ENCODE data around the gene FRG2.
"Not testable (repeated sequence)": the region's sequence is repeated elsewhere in the genome, so short reads cannot be mapped to it uniquely, and the experiment has no call there.

The FRG2 gene

DNA sequence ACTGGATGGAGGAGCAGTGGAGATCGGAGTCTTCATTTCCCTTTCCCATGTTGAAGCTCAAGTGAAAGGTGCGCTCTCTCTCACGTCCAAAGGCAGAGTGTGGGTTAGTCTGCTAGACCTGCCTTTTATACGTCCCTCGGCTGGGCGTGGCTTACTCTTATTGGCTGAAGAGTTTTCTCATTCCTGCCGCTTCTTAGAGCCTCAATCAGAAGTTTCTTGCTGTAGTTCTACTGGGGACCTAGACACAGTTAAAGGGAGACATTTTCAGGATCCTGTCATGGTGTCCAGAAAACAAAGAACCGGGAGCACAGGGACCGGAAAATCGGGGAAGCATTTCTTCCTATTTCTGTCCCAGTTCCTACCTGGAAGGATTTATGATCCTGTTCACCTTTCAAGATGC, at the start of gene FRG2:
FRG2 (minus strand) TSS at position 101 of the 400 bp plus-strand sequence; CDS start at position 49, 52 bp downstream.
- not testable (repeated sequence) for DNase-seq

- DNase-seq = not testable (repeated sequence)
Measured at GRCh38 chr4:190068351-190068750, 41.3 kb upstream of the FRG2 start.

- DNase-seq = not testable (repeated sequence)
Measured at GRCh38 chr4:190064805-190065204, 37.7 kb upstream of the FRG2 start.

GRCh38 chr4:190064342-190064741, 37.3 kb upstream of the FRG2 start, which contains the start of gene DBET:
DBET (plus strand) TSS chr4:190064502.
- not testable (repeated sequence) for DNase-seq

DNA sequence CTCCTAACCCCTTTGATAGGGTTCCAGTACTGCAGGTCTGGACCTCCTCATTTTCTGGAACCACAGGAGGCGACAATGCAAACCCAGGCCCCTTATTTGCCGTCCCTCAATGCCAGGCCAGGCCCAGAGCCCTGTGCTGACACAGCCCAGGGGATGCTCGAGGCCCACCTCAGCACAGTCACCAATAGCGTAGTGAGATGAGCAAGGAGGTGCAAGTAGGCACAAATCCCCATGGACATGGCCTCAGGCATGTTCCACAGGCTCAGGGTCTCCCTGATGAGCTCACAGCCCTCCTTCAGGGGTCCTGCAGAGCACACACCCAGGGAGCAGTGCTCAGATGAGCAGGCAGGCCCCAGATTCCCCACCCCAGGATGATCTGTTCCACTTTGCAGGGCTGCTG, 31.9 kb upstream of the FRG2 start:
- DNase-seq = not testable (repeated sequence)

DNA sequence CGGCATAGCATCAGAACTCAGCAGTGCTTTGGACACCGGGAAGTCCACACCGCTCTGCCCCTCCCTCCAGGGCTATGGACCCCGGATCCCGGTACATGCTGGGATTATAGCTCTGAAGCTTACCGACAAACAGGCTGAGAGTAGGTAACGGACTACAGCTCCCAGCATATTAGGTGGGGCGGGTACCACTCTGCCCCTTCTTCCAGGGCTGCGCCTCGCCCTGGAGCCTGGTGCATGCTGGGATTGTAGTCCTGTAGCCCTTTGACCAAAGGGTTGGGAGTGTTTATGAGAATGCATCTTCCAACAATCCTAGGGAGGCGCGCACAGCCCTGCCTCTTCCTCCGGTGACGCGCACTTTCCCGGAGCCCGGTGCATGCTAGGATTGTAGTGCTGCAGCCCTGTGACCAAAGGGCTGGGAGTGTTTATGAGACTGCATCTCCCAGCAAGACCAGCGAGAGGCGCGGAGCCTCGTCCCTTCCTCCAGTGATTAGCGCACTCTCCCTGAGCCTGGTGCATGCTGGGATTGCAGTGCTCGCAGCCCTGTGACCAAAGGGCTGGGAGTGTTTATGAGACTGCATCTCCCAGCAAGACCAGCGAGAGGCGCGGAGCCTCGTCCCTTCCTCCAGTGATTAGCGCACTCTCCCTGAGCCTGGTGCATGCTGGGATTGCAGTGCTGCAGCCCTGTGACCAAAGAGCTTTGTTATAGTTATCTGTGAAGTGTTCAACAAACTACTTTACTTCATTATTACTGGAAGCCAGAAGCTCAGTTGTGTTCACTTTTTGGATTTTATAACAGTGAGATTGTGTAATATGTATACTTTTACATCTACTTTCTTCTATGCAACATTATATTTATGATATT, 22.6 kb upstream of the FRG2 start:
- DNase-seq = not testable (repeated sequence)

GRCh38 chr4:190047627-190048026, 20.6 kb upstream of the FRG2 start:
- not testable (repeated sequence) for DNase-seq

DNA sequence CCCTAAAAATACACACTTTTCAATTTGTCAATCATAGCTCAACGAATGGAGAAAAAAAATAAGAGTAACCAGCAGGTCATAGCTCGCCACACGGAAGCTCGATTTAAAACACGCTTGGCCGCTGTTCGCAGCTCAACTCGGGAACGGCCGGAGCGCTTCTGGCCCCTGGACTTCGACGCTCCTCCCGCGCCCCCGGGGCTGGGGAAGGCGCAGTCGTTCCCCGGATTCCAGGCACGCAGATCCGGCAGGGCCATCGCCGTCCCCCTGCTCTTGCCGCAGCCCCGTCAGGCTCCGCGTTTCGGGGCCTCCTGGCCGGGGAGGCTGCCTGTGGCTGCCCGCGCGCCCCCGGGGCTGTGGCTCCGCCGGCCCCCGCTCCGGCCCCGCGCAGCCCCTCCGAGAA, 13.8 kb upstream of the FRG2 start:
- not testable (repeated sequence) for DNase-seq

- not testable (repeated sequence) for DNase-seq
Measured at GRCh38 chr4:190037704-190038388, 10.8 kb upstream of the FRG2 start.

DNA sequence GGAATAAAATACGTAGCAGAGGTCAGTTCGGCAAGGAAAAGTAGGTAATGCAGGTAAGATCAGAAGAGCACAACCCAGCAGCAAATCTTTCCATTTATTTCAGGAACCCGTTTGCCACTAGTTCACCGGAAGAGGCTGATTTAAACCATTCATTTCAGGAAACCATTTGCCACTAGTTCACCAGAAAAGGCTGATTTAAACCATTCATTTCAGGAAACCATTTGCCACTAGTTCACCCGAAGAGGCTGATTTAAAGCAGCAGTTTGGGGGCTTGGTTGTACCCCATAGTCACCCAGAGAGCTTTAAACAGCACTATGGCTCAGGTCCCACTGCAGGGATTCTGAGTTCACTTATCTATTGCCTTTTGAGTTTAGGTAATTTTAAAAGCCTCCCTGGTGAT, 4.2 kb upstream of the FRG2 start:
- DNase-seq = not testable (repeated sequence)

- not testable (repeated sequence) for DNase-seq
Measured at GRCh38 chr4:190022614-190023281, 4.3 kb downstream of the FRG2 start.

DNA sequence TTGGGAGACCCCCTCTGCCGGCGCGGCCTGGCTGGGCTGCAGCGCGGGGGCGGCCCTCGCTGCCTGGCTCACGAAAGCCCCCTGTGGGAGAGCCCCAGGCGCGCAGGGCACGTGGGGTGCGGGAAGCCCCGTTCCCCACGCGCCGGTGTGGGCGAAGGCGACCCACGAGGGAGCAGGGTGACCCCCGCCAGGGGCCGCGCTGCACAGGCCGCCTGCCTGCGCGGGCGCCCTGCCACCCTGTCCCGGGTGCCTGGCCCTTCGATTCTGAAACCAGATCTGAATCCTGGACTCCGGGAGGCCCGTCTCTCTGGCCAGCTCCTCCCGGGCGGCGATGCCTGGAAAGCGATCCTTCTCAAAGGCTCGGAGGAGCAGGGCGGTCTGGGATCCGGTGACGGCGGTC, 5.1 kb downstream of the FRG2 start:
- not testable (repeated sequence) for DNase-seq

- DNase-seq = no peak
Measured at GRCh38 chr4:190020790-190021717, 6.0 kb downstream of the FRG2 start.

DNA sequence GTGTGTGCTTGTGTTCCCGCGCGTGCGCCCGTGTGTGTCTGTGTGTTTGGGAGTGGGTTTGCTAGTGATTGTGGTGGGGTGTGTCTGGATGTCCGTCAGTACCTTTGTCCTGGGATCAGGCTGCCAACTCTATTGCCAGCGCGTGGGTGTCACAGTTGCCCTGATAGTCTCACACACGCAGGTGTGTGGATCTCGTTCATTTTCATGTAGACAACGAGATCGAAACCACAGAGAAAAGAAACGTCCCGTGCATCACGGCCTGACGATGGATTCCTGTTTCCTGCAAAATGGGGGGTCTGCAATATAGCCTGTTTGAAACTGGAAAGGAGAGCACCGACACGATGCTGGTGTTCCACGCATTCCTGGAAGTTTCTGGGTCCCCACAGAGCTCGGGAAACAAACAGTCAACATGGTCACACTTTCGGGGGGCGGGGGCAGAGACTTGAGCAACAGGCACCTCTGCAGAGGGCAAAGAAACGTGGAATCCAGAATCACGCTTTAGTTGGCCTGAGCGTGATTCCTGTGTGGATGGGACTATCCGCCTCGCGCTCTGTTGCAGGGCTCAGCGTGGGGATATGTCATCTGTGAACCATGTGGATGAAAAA, 7.1 kb downstream of the FRG2 start:
- not testable (repeated sequence) for DNase-seq

- no peak for DNase-seq
Measured at GRCh38 chr4:190019023-190019858, 7.8 kb downstream of the FRG2 start.

GRCh38 chr4:190018201-190018920, 8.7 kb downstream of the FRG2 start:
- no peak for DNase-seq

DNA sequence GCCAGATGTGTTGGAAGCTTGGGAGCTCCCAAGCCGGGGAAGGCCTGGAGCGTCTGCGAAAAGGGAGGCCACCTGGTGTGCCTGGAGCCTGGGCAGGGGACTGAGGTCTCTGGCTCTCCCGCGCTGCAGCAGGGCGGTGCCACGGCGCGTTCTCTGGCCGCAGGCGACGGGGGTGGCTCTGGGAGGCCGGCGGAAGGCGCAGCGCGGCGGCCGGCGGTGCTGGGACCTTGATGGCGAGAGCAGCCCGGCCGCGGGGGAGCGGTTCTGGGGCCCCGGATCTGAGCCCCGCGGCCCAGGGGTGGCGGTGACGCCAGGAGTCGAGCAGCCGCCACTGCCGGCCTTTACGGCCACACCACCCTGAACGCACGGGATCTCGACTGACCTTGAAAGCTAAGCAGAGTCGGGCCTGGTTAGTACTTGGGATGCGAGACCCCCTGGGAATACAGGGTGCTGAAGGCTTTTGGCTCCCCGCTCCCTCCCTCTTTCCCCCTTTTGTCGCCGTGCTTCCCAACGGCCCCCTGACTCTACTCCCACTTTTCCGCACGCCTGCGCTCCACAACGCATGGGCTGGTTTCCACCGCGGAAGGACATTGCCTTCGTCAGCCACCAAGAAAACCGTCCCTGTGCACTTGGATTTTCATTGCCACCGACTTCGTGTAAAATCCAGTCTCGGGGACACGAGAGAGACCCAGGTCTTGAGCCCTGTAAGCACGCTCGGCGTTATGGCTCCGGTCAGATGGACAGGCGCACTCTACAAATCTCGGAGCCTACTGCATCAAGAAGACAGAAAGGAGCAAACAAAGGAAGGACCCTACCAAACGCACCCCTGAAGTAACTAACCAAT, 9.5 kb downstream of the FRG2 start:
- DNase-seq = no peak

- DNase-seq = no peak
Measured at GRCh38 chr4:190016369-190017289, 10.4 kb downstream of the FRG2 start.
